H1 (cell line): ENCODE data around the gene PDE8A. TPM values are rescaled to one million over a fixed set of nuclear protein-coding genes. Genes with fewer than 3 reads are reported as not detected.

ENCODE experiments used
- FOSL1 ChIP-seq: IDR thresholded peaks from 2 replicates; pipeline ENCODE4 v1.6.1; 2011; ENCODE audit warnings: mild to moderate bottlenecking, low read depth, low read length, moderate library complexity; ENCODE audit not compliant: insufficient read depth
- KDM1A ChIP-seq: fragments of 200-600, 300-600 bp; sonication (generic); IDR thresholded peaks from 2 replicates; pipeline ENCODE4 v1.7.1; 2016; ENCODE audit warnings: mild to moderate bottlenecking, low read length, borderline replicate concordance
- KDM4A ChIP-seq: IDR thresholded peaks from one replicate; pipeline ENCODE4 v1.7.1; 2012; ENCODE audit warnings: low read depth, mild to moderate bottlenecking, moderate library complexity, low read length, inconsistent platforms; ENCODE audit not compliant: severe bottlenecking
- MAFK ChIP-seq: IDR thresholded peaks from 2 replicates; pipeline ENCODE4 v1.6.1; 2012; ENCODE audit warnings: low read depth, mild to moderate bottlenecking, improper control_type of control experiment, low read length
- MAX ChIP-seq: IDR thresholded peaks from 2 replicates; pipeline ENCODE4 v1.6.1; 2012; ENCODE audit warnings: inconsistent platforms
- POLR2A ChIP-seq, 2 experiments: IDR thresholded peaks; 1 replicate in 1 of 2; 2 replicates in 1 of 2; pipeline ENCODE4 v1.6.1; 2011; ENCODE audit warnings: low read depth in 2 of 2, low read length in 2 of 2, mild to moderate bottlenecking in 2 of 2; ENCODE audit errors: control extremely low read depth in 1 of 2
- RFX5 ChIP-seq: IDR thresholded peaks from 2 replicates; pipeline ENCODE4 v1.6.1; 2011; ENCODE audit warnings: low read depth, low read length, improper control_type of control experiment, borderline replicate concordance
- SUZ12 ChIP-seq: fragments of 200-600 bp; sonication (generic); IDR thresholded peaks from 2 replicates; pipeline ENCODE4 v1.6.1; 2012; ENCODE audit warnings: mild to moderate bottlenecking, inconsistent platforms, low read length, moderate library complexity, mixed read lengths
- TBP ChIP-seq: IDR thresholded peaks from 2 replicates; pipeline ENCODE4 v1.6.1; 2011; ENCODE audit warnings: low read depth, low read length, improper control_type of control experiment
- USF2 ChIP-seq: IDR thresholded peaks from 2 replicates; pipeline ENCODE4 v1.6.1; 2011; ENCODE audit warnings: low read length, improper control_type of control experiment
- polyA plus RNA-seq, 7 experiments: library from polyadenylated mRNA; depleted of rRNA in 3 of 7; stranded (reverse) in 5 of 7; unstranded in 2 of 7; fragments of >200 nt in 5 of 7; fragments of 200-250 nt in 2 of 7; gene quantifications; 1 replicate in 5 of 7; 2 replicates in 1 of 7; 4 replicates in 1 of 7; pipeline versions ENCODE4 v1.2.1 to v1.2.3, GENCODE V29; 2011 to 2013; ENCODE audit warnings: missing spikeins in 2 of 7, mixed read lengths in 2 of 7
- total RNA-seq: library from RNA; stranded (reverse); fragmentation: NEBNext Ultra II Directional; extraction: Animal tissue kit (Norgen Biotek cat#: 25700); gene quantifications from 2 replicates; pipeline ENCODE4 v1.2.1, GENCODE V29; 2021

The PDE8A gene
- total and polyA plus RNA-seq, 2 of the 8 experiments (the other 6 are each of a cell fraction or from before 2014, with no cell fraction given), result 6.9 to 7.8 TPM

GRCh38 chr15:84947947-84948830 lies 33.5 kb upstream of the PDE8A start (continued):
- no peak for TF ChIP-seq KDM1A
- TF ChIP-seq RFX5, result no peak
- no peak for TF ChIP-seq KDM4A
- TF ChIP-seq TBP, result no peak
- TF ChIP-seq POLR2A (IDR thresholded peaks at IDR 0.05; ENCODE audit: control extremely low read depth in 1 of 2, low read depth in 2 of 2, low read length in 2 of 2), result no peak
- no peak for TF ChIP-seq MAX
- no peak for TF ChIP-seq SUZ12
- no peak for TF ChIP-seq FOSL1
- no peak for TF ChIP-seq MAFK
- no peak for TF ChIP-seq USF2
